CD14-positive monocyte (primary cell): ENCODE data around the gene SCMH1. TPM values are rescaled to one million over a fixed set of nuclear protein-coding genes. Genes with fewer than 3 reads are reported as not detected.

Source experiments
- DNase-seq, 3 donors: peaks; one replicate each; pipeline ENCODE4 v3.0.0-alpha.2; 2011 to 2022
- H2AFZ ChIP-seq: 2 replicates; pipeline ENCODE4 v1.6.0; 2012; ENCODE audit warnings: mild to moderate bottlenecking, low read depth, low read length, inconsistent platforms; ENCODE audit not compliant: insufficient read depth, poor library complexity, severe bottlenecking
- H3K27ac ChIP-seq, 2 donors: 1 replicate in 1 of 2; 2 replicates in 1 of 2; pipeline ENCODE4 v1.5.1; 2012 to 2013; ENCODE audit warnings: low read length in 2 of 2, control low read depth in 1 of 2, inconsistent platforms in 1 of 2, low read depth in 1 of 2, mild to moderate bottlenecking in 1 of 2
- H3K27me3 ChIP-seq, 2 donors: one replicate each; pipeline versions ENCODE4 v1.6.0 to v1.6.1; 2011 to 2013; ENCODE audit warnings: low read length in 2 of 2; ENCODE audit not compliant: control insufficient read depth in 2 of 2, insufficient read depth in 2 of 2
- H3K36me3 ChIP-seq, 2 donors: replicated peaks in 1 of 2; 1 replicate in 1 of 2; 2 replicates in 1 of 2; pipeline versions ENCODE4 v1.5.1 to v1.6.1; 2012 to 2013; ENCODE audit warnings: low read length in 2 of 2, control low read depth in 1 of 2, inconsistent platforms in 1 of 2, mild to moderate bottlenecking in 1 of 2; ENCODE audit not compliant: insufficient read depth in 2 of 2, control insufficient read depth in 1 of 2
- H3K4me1 ChIP-seq, 2 donors: 1 replicate in 1 of 2; 2 replicates in 1 of 2; pipeline versions ENCODE4 v1.5.1 to v1.6.1; 2012 to 2013; ENCODE audit warnings: low read length in 2 of 2, control low read depth in 1 of 2, inconsistent platforms in 1 of 2, mild to moderate bottlenecking in 1 of 2, moderate library complexity in 1 of 2; ENCODE audit not compliant: insufficient read depth in 2 of 2, control insufficient read depth in 1 of 2
- H3K4me2 ChIP-seq: replicated peaks from 2 replicates; pipeline ENCODE3; 2012; ENCODE audit warnings: low read length, moderate library complexity, mild to moderate bottlenecking; ENCODE audit not compliant: poor library complexity, severe bottlenecking; ENCODE audit errors: extremely low read depth
- H3K4me3 ChIP-seq, 3 experiments: fragments of 200-600 bp in 1 of 3; sonication (generic) in 1 of 3; replicated peaks in 1 of 3; 1 replicate in 2 of 3; 2 replicates in 1 of 3; pipeline ENCODE4 v1.5.1; 2011 to 2013; ENCODE audit warnings: low read length in 3 of 3, mild to moderate bottlenecking in 3 of 3, control low read depth in 2 of 3, low read depth in 2 of 3, inconsistent platforms in 1 of 3, moderate library complexity in 1 of 3
- H3K79me2 ChIP-seq: 2 replicates; pipeline ENCODE4 v1.6.0; 2012; ENCODE audit warnings: mild to moderate bottlenecking, control low read depth, inconsistent platforms, low read length, moderate library complexity; ENCODE audit not compliant: insufficient read depth
- H3K9ac ChIP-seq: 2 replicates; pipeline ENCODE4 v1.6.0; 2017; ENCODE audit warnings: low read length, mild to moderate bottlenecking; ENCODE audit not compliant: insufficient read depth, poor library complexity, severe bottlenecking
- H3K9me3 ChIP-seq, 2 donors: replicated peaks in 1 of 2; 1 replicate in 1 of 2; 2 replicates in 1 of 2; pipeline versions ENCODE4 v1.5.1 to v1.6.1; 2012 to 2013; ENCODE audit warnings: low read length in 2 of 2, control low read depth in 1 of 2; ENCODE audit not compliant: control insufficient read depth in 1 of 2, insufficient read depth in 1 of 2
- H4K20me1 ChIP-seq: 2 replicates; pipeline ENCODE4 v1.6.0; 2012; ENCODE audit warnings: mild to moderate bottlenecking, low read length, control low read depth, moderate library complexity; ENCODE audit not compliant: insufficient read depth
- H3K27ac Mint-ChIP-seq, 7 donors: one replicate each; pipeline ENCODE4 v1.8.0; 2020; ENCODE audit warnings: mild to moderate bottlenecking in 7 of 7, mixed read lengths in 7 of 7, moderate library complexity in 6 of 7, inconsistent platforms in 2 of 7
- H3K27me3 Mint-ChIP-seq, 3 donors: one replicate each; pipeline ENCODE4 v1.8.0; 2021 to 2022; ENCODE audit warnings: low read depth in 3 of 3, mild to moderate bottlenecking in 3 of 3, mixed read lengths in 3 of 3, moderate library complexity in 3 of 3, inconsistent platforms in 1 of 3
- H3K36me3 Mint-ChIP-seq, 2 donors: one replicate each; pipeline ENCODE4 v1.8.0; 2020; ENCODE audit warnings: mixed read lengths in 2 of 2, inconsistent platforms in 1 of 2, mild to moderate bottlenecking in 1 of 2
- H3K4me1 Mint-ChIP-seq: one replicate; pipeline ENCODE4 v1.8.0; 2020; ENCODE audit warnings: mild to moderate bottlenecking, mixed read lengths
- H3K4me3 Mint-ChIP-seq, 2 donors: one replicate each; pipeline ENCODE4 v1.8.0; 2020; ENCODE audit warnings: mild to moderate bottlenecking in 2 of 2, mixed read lengths in 2 of 2, moderate library complexity in 1 of 2
- H3K9me3 Mint-ChIP-seq, 7 donors: one replicate each; pipeline ENCODE4 v1.8.0; 2020 to 2022; ENCODE audit warnings: mixed read lengths in 7 of 7, mild to moderate bottlenecking in 6 of 7, moderate library complexity in 6 of 7, inconsistent platforms in 2 of 7
- WGBS: methylation state at CpG from one replicate; pipeline ENCODE4 v1.1.5; 2013; ENCODE audit warnings: missing lambda C conversion rate; ENCODE audit not compliant: insufficient coverage; 5-methylcytosine and 5-hydroxymethylcytosine counted together
- intact Hi-C, 2 donors: fragments of 100-400 bp; cut with micrococcal nuclease; formaldehyde crosslinking; loops; one replicate each; pipeline versions ENCODE4 v1.15.0 to v1.15.1; 2023
- polyA plus RNA-seq, 3 donors: library from polyadenylated mRNA; depleted of rRNA in 1 of 3; unstranded in 2 of 3; stranded (reverse) in 1 of 3; fragments of 300-500 nt in 2 of 3; fragments of >200 nt in 1 of 3; fragmentation: Illumina TruSeq in 2 of 3; gene quantifications; 1 replicate in 2 of 3; 2 replicates in 1 of 3; pipeline ENCODE4 v1.2.3, GENCODE V29; 2012 to 2021
- TF ChIP-seq, protein P1 (sequence below): fragments of 200-600 bp; IDR thresholded peaks from one replicate; pipeline ENCODE4 v1.8.0; 2022; ENCODE audit warnings: antibody characterized with exemption, mild to moderate bottlenecking

Gene SCMH1
- polyA plus RNA-seq, 3 donors, result 0.66 to 12.7 (median 0.74) TPM

DNA sequence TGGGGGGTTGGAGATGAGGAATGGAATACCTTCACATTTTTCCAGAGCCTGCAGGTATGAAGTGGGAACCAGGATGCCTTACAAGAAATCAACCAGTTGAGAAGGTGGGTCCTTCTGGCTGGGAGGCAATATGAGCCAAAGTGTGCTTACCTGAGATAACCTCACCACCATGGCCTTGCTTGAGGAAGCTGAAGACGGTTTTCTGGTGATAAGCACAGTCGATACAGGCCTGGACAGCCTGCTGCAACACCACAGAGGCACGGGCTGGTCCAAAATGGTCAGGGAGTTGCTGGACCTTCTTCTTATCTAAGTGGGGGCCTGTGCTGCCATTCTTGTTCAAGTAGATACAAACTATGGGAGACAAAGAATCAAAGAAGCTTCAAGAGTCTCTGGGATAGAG is 193.6 kb downstream of the SCMH1 start:
- H3K4me3 ChIP-seq, result no peak overlapping the region
- no peaks in the 10 kb centered on the region for H3K27me3 ChIP-seq
- no peaks in the 10 kb centered on the region for H3K79me2 ChIP-seq
- no peak overlapping the region for H3K9ac ChIP-seq
- H3K36me3 ChIP-seq, result peaks cover 19 to 69% of the 10 kb centered on the region in 2 donors
- H3K9me3 ChIP-seq, result no peaks in the 10 kb centered on the region
- peaks cover 0 to 2% (median 0%) of the 10 kb centered on the region in 3 donors for H3K27me3 Mint-ChIP-seq
- no peaks in the 10 kb centered on the region for H4K20me1 ChIP-seq
- intact Hi-C loops, result no loop called here
- H3K36me3 Mint-ChIP-seq, result peaks cover 50 to 63% of the 10 kb centered on the region in 2 donors
- peaks cover 8 to 9% of the 10 kb centered on the region in 2 donors for H3K4me1 ChIP-seq
- H3K27ac Mint-ChIP-seq, result peak overlapping the region in 1 of 7 donors; percentile 38
- no peak for DNase-seq
- peaks cover 14% of the 10 kb centered on the region for H3K4me1 Mint-ChIP-seq
- no peak overlapping the region for H3K4me2 ChIP-seq
- no peak overlapping the region for H2AFZ ChIP-seq
- peaks cover 0 to 2% (median 0%) of the 10 kb centered on the region in 7 donors for H3K9me3 Mint-ChIP-seq
- no peak overlapping the region for H3K27ac ChIP-seq
- WGBS, result no CpG with 5 or more reads among the region's 3 CpGs
- TF ChIP-seq, protein P1, sequence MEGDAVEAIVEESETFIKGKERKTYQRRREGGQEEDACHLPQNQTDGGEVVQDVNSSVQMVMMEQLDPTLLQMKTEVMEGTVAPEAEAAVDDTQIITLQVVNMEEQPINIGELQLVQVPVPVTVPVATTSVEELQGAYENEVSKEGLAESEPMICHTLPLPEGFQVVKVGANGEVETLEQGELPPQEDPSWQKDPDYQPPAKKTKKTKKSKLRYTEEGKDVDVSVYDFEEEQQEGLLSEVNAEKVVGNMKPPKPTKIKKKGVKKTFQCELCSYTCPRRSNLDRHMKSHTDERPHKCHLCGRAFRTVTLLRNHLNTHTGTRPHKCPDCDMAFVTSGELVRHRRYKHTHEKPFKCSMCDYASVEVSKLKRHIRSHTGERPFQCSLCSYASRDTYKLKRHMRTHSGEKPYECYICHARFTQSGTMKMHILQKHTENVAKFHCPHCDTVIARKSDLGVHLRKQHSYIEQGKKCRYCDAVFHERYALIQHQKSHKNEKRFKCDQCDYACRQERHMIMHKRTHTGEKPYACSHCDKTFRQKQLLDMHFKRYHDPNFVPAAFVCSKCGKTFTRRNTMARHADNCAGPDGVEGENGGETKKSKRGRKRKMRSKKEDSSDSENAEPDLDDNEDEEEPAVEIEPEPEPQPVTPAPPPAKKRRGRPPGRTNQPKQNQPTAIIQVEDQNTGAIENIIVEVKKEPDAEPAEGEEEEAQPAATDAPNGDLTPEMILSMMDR, result no peak
- no peak overlapping the region for H3K4me3 Mint-ChIP-seq

DNA sequence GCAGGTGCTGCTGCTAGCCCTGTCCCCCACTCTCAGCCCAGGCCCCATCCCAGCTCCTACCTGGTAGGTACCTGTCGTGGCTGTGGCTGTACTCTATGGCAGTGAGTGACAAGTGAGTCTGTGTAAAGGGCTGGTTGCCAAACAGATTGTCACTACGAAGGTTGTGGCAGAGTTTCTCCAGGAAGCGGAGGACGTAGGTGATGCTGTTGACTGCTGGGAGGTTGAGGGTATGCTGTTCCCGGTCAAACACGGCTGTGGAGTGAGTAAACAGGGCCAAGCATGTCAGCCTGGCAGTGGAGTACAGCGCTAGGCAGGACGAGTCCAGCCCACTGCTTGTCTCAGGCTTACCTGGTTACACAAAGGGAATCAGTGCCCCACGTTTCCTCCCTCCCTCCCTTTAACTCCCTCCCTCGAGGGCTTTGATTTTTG is 195.7 kb downstream of the SCMH1 start:
- no peak overlapping the region for H3K9ac ChIP-seq
- H3K4me1 ChIP-seq, result peaks cover 0 to 9% of the 10 kb centered on the region in 2 donors
- H4K20me1 ChIP-seq, result no peaks in the 10 kb centered on the region
- DNase-seq, result no peak
- H3K9me3 ChIP-seq, result no peaks in the 10 kb centered on the region
- Mint-ChIP-seq H3K36me3 (peaks cover 51 to 69% of the 10 kb centered on the region in 2 donors), H3K27me3 (peaks cover 0 to 2% (median 0%) of the 10 kb centered on the region in 3 donors), H3K9me3 (peaks cover 0 to 2% (median 0%) of the 10 kb centered on the region in 7 donors), H3K4me3 (no peak overlapping the region), H3K4me1 (peaks cover 10% of the 10 kb centered on the region), H3K27ac (no peak overlapping the region)
- no peak overlapping the region for H3K27ac ChIP-seq
- H3K36me3 ChIP-seq, result peaks cover 21 to 65% of the 10 kb centered on the region in 2 donors
- no peak overlapping the region for H3K4me3 ChIP-seq
- H2AFZ ChIP-seq, result no peak overlapping the region
- intact Hi-C loops, result no loop called here
- H3K4me2 ChIP-seq, result no peak overlapping the region
- H3K79me2 ChIP-seq, result no peaks in the 10 kb centered on the region
- no peaks in the 10 kb centered on the region for H3K27me3 ChIP-seq
- TF ChIP-seq, protein P1, result no peak
- 96% methylated on average over 6 of the region's 10 CpGs for WGBS
